Skin epidermis (tissue), 12 donors: ENCODE measurements around the gene PARD3.

Experiments used
- H3K27ac ChIP-seq, 21 experiments: fragments of 200-600 bp; sonication (generic) in 11 of 21; one replicate each; pipeline ENCODE4 v1.5.0; 2020; ENCODE audit warnings: mild to moderate bottlenecking in 3 of 21, inconsistent platforms in 2 of 21, moderate library complexity in 2 of 21
- H3K4me3 ChIP-seq, 7 experiments: fragments of 200-600 bp; sonication (generic) in 2 of 7; one replicate each; pipeline ENCODE4 v1.5.0; 2020; ENCODE audit warnings: inconsistent platforms in 2 of 7, mild to moderate bottlenecking in 2 of 7, moderate library complexity in 1 of 7

Gene PARD3

GRCh38 chr10:34244756-34245484 lies 570.2 kb downstream of the PARD3 start:
- Histone ChIP-seq H3K27ac (no peak overlapping the region), H3K4me3 (no peak overlapping the region)

GRCh38 chr10:34241226-34242000 lies 573.7 kb downstream of the PARD3 start:
- no peak overlapping the region for H3K4me3 ChIP-seq
- peak overlapping the region in 1 of 21 experiments; percentile 31 for H3K27ac ChIP-seq

GRCh38 chr10:34240039-34240438 lies 575.1 kb downstream of the PARD3 start:
- Histone ChIP-seq H3K4me3 (no peak overlapping the region), H3K27ac (no peak overlapping the region)

GRCh38 chr10:34237898-34238455 lies 577.1 kb downstream of the PARD3 start:
- no peak overlapping the region for H3K4me3 ChIP-seq
- H3K27ac ChIP-seq, result no peak overlapping the region

GRCh38 chr10:34236931-34237330 lies 578.2 kb downstream of the PARD3 start:
- Histone ChIP-seq H3K27ac (no peak overlapping the region), H3K4me3 (no peak overlapping the region)

GRCh38 chr10:34235164-34235832 lies 579.8 kb downstream of the PARD3 start:
- H3K4me3 ChIP-seq, result no peak overlapping the region

GRCh38 chr10:34232481-34232880 lies 582.6 kb downstream of the PARD3 start:
- Histone ChIP-seq H3K27ac (no peak overlapping the region), H3K4me3 (no peak overlapping the region)

More at GRCh38 chr10:34235164-34235832, 579.8 kb downstream of the PARD3 start:
- H3K27ac ChIP-seq, result no peak overlapping the region

- no peak overlapping the region for H3K4me3 ChIP-seq
- H3K27ac ChIP-seq, result no peak overlapping the region
Measured at GRCh38 chr10:34231441-34232180, 583.5 kb downstream of the PARD3 start.

GRCh38 chr10:34229917-34230316 lies 585.2 kb downstream of the PARD3 start:
- H3K27ac ChIP-seq, result no peak overlapping the region
- no peak overlapping the region for H3K4me3 ChIP-seq

GRCh38 chr10:34228066-34228465 lies 587.0 kb downstream of the PARD3 start:
- Histone ChIP-seq H3K27ac (no peak overlapping the region), H3K4me3 (no peak overlapping the region)

GRCh38 chr10:34224639-34225038 lies 590.5 kb downstream of the PARD3 start:
- no peak overlapping the region for H3K4me3 ChIP-seq
- H3K27ac ChIP-seq, result no peak overlapping the region

- H3K27ac ChIP-seq, result no peak overlapping the region
- H3K4me3 ChIP-seq, result no peak overlapping the region
Measured at GRCh38 chr10:34223658-34224057, 591.4 kb downstream of the PARD3 start.

GRCh38 chr10:34222359-34222758 lies 592.7 kb downstream of the PARD3 start:
- Histone ChIP-seq H3K27ac (no peak overlapping the region), H3K4me3 (no peak overlapping the region)

- Histone ChIP-seq H3K4me3 (no peak overlapping the region), H3K27ac (no peak overlapping the region)
Measured at GRCh38 chr10:34219753-34220548, 595.1 kb downstream of the PARD3 start.

GRCh38 chr10:34217524-34217923 lies 597.6 kb downstream of the PARD3 start:
- Histone ChIP-seq H3K27ac (no peak overlapping the region), H3K4me3 (no peak overlapping the region)

GRCh38 chr10:34216348-34216945 lies 598.6 kb downstream of the PARD3 start:
- H3K4me3 ChIP-seq, result no peak overlapping the region

GRCh38 chr10:34213805-34214197 lies 601.3 kb downstream of the PARD3 start:
- no peak overlapping the region for H3K4me3 ChIP-seq

More at GRCh38 chr10:34216348-34216945, 598.6 kb downstream of the PARD3 start:
- no peak overlapping the region for H3K27ac ChIP-seq

GRCh38 chr10:34213193-34213804 lies 601.8 kb downstream of the PARD3 start:
- Histone ChIP-seq H3K27ac (no peak overlapping the region), H3K4me3 (no peak overlapping the region)

More at GRCh38 chr10:34213805-34214197, 601.3 kb downstream of the PARD3 start:
- H3K27ac ChIP-seq, result no peak overlapping the region
